K562 (cell line): ENCODE measurements around the gene PLXNA2. TPM values are rescaled to one million over a fixed set of nuclear protein-coding genes. Genes with fewer than 3 reads are reported as not detected.

Experiments used
- BRF1 ChIP-seq: IDR thresholded peaks from 3 replicates; pipeline ENCODE4 v1.6.1; 2011; ENCODE audit warnings: borderline replicate concordance, mild to moderate bottlenecking; ENCODE audit not compliant: insufficient read length; ENCODE audit errors: extremely low read depth
- EP400 ChIP-seq: fragments of 450-650 bp; IDR thresholded peaks from 2 replicates; pipeline ENCODE4 v1.6.1; 2017; ENCODE audit warnings: antibody characterized with exemption, mild to moderate bottlenecking, moderate library complexity
- HDAC3 ChIP-seq: fragments of 450-650 bp; IDR thresholded peaks from 2 replicates; pipeline ENCODE4 v1.6.1; 2018; ENCODE audit warnings: borderline replicate concordance, mild to moderate bottlenecking, moderate library complexity; ENCODE audit not compliant: partially characterized antibody
- IRF2 ChIP-seq: sonication (generic); formaldehyde crosslinking; IDR thresholded peaks from 2 replicates; pipeline ENCODE4 v1.8.1; 2022; ENCODE audit warnings: mild to moderate bottlenecking, missing genetic modification reagents
- MEIS2 ChIP-seq: fragments of 450-650 bp; IDR thresholded peaks from 2 replicates; pipeline ENCODE4 v1.6.1; 2014; ENCODE audit warnings: mild to moderate bottlenecking; ENCODE audit not compliant: partially characterized antibody
- PHF20 ChIP-seq: fragments of 450-650 bp; IDR thresholded peaks from 2 replicates; pipeline ENCODE4 v1.6.1; 2018; ENCODE audit not compliant: partially characterized antibody
- POLR2AphosphoS2 ChIP-seq: IDR thresholded peaks from 2 replicates; pipeline ENCODE4 v1.6.1; 2012; ENCODE audit warnings: low read length, improper control_type of control experiment
- PRMT5 ChIP-seq: sonication (generic); formaldehyde crosslinking; IDR thresholded peaks from 2 replicates; pipeline ENCODE4 v1.5.0; 2020; ENCODE audit warnings: missing genetic modification reagents
- PRPF4 ChIP-seq: fragments of 200-400 bp; formaldehyde crosslinking; IDR thresholded peaks from one replicate; pipeline ENCODE4 v1.6.1; 2017; ENCODE audit warnings: low read length, low read depth, mild to moderate bottlenecking; ENCODE audit not compliant: insufficient read depth, poor library complexity, severe bottlenecking
- RCOR1 ChIP-seq, 2 experiments: IDR thresholded peaks; 2 replicates each; pipeline ENCODE4 v1.6.1; 2012; ENCODE audit warnings: low read depth in 2 of 2, low read length in 2 of 2, borderline replicate concordance in 1 of 2, improper control_type of control experiment in 1 of 2
- RUNX1 ChIP-seq: sonication (generic); IDR thresholded peaks from 2 replicates; pipeline ENCODE4 v1.6.1; 2016; ENCODE audit warnings: antibody characterized with exemption, low read depth
- SAP30 ChIP-seq: fragments of 200-600 bp; sonication (generic); IDR thresholded peaks from 2 replicates; pipeline ENCODE4 v1.6.1; 2012; ENCODE audit warnings: borderline replicate concordance, low read depth, mild to moderate bottlenecking, moderate library complexity, low read length, control low read depth, inconsistent platforms; ENCODE audit not compliant: insufficient read depth, poor library complexity, severe bottlenecking
- ZKSCAN1 ChIP-seq: fragments of 150-350 bp; IDR thresholded peaks from 2 replicates; pipeline ENCODE4 v1.6.1; 2016; ENCODE audit warnings: low read depth, low read length
- ZKSCAN3 ChIP-seq: fragments of 250-450 bp; sonication (Bioruptor Pico); IDR thresholded peaks from 2 replicates; pipeline ENCODE4 v1.4.0; 2020
- ZNF224 ChIP-seq: sonication (generic); formaldehyde crosslinking; IDR thresholded peaks from 2 replicates; pipeline ENCODE4 v1.8.0; 2022; ENCODE audit warnings: mild to moderate bottlenecking, missing genetic modification reagents
- ZNF311 ChIP-seq: fragments of 250-450 bp; sonication (Bioruptor Pico); IDR thresholded peaks from 2 replicates; pipeline ENCODE4 v1.4.0; 2020; ENCODE audit warnings: mild to moderate bottlenecking, moderate library complexity
- polyA plus RNA-seq, 8 experiments: library from polyadenylated mRNA; depleted of rRNA in 4 of 8; stranded (reverse) in 5 of 8; unstranded in 3 of 8; fragments of >200 nt; fragmentation: Nextera tagmentation in 2 of 8; fragmentation: Illumina TruSeq in 1 of 8; extraction: Ambion mirVana in 2 of 8; extraction: Trizol in 1 of 8; gene quantifications; 2 replicates each; pipeline versions ENCODE4 v1.2.1 to v1.2.3, GENCODE V29; 2011 to 2014; ENCODE audit warnings: inconsistent platforms in 1 of 8, missing spikeins in 1 of 8
- total RNA-seq, 7 experiments: library from RNA; depleted of rRNA in 6 of 7; stranded (reverse); fragments of >200 nt in 6 of 7; fragmentation: Illumina TruSeq in 2 of 7; extraction: Trizol in 2 of 7; gene quantifications; 2 replicates each; pipeline versions ENCODE4 v1.2.1 to v1.2.3, GENCODE V29; 2011 to 2021; ENCODE audit warnings: low replicate concordance in 1 of 7
- TF ChIP-seq, protein P1 (sequence below): fragments of 250-450 bp; sonication (Bioruptor Pico); IDR thresholded peaks from 2 replicates; pipeline ENCODE4 v1.8.0; 2021; ENCODE audit warnings: mild to moderate bottlenecking, moderate library complexity
- TF ChIP-seq, protein P2 (sequence below): IDR thresholded peaks from 2 replicates; pipeline ENCODE4 v1.6.1; 2011; ENCODE audit warnings: borderline replicate concordance, low read depth, mild to moderate bottlenecking, moderate library complexity, low read length; ENCODE audit not compliant: insufficient read depth, poor library complexity, severe bottlenecking
- TF ChIP-seq, protein P3 (sequence below): sonication (generic); formaldehyde crosslinking; IDR thresholded peaks from 2 replicates; pipeline ENCODE4 v1.8.1; 2023; ENCODE audit warnings: missing genetic modification reagents, mild to moderate bottlenecking, borderline replicate concordance

Gene PLXNA2
- total and polyA plus RNA-seq, 9 of the 15 experiments (the other 6 are each of a cell fraction or from before 2014, with no cell fraction given): 0.01 to 1.3 (median 0.32) TPM

DNA sequence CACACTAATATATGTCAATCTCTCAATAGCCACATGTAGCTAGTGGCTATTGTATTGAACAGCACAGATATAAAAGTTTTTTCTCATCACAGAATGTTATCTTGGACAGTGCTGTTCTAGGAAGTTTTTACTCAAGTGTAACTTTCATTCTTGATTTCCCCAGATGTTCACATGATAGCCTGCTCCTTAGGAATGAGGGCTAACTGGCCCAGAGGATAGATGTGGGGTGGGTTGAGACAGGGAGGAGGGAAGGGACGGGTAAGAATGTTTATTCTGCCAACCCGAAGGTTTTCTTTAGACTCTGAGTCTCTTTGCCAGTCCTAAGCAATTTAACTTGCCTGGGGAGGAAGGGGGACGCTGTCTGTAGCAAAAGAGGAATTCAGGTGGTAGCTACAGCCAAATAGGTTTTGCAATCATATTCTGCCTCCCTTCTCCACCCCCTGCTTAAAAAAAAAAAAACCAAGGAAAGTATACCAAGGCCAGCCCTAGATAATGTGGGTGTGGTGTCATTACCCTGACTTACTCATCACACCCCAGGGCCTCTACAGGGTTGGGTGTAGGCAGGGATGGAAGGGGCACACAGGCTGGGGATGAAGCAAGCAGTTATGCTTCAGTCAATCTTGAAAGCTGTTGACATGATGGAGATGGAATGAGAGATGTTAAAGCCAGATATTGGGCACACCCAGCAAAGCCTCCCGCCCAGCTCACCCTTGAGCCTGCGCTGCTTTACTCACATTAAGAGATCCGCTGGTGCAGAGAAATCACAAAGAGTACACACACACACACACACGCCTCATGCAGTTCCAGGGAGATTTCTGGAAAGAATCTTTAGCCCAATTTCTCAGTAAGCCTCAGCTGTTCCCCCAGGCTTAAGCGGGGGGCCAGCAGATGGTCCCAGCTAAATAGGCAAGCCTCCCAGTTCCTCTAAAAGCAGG lies 59.9 kb downstream of the PLXNA2 start (continued):
- TF ChIP-seq ZNF311 (CRISPR knock-in tag) (no peak), ZNF224 (CRISPR knock-in tag) (no peak), RCOR1 (IDR thresholded peaks at IDR 0.05; ENCODE audit: borderline replicate concordance in 1 of 2, low read depth in 2 of 2, low read length in 2 of 2) (peak; percentile 78 to 98), MEIS2 (peak; percentile 96), ZKSCAN3 (CRISPR knock-in tag) (no peak), BRF1 (no peak), RUNX1 (no peak), PHF20 (no peak), POLR2AphosphoS2 (no peak), HDAC3 (no peak), PRPF4 (no peak), ZKSCAN1 (0 out of 2 replicates have a peak, but pooled peaks have one; percentile 55), SAP30 (no peak), PRMT5 (CRISPR knock-in tag) (no peak), IRF2 (CRISPR knock-in tag) (no peak), EP400 (no peak)
- TF ChIP-seq, protein P1, sequence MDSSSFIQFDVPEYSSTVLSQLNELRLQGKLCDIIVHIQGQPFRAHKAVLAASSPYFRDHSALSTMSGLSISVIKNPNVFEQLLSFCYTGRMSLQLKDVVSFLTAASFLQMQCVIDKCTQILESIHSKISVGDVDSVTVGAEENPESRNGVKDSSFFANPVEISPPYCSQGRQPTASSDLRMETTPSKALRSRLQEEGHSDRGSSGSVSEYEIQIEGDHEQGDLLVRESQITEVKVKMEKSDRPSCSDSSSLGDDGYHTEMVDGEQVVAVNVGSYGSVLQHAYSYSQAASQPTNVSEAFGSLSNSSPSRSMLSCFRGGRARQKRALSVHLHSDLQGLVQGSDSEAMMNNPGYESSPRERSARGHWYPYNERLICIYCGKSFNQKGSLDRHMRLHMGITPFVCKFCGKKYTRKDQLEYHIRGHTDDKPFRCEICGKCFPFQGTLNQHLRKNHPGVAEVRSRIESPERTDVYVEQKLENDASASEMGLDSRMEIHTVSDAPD (CRISPR knock-in tag): no peak
- TF ChIP-seq, protein P2, sequence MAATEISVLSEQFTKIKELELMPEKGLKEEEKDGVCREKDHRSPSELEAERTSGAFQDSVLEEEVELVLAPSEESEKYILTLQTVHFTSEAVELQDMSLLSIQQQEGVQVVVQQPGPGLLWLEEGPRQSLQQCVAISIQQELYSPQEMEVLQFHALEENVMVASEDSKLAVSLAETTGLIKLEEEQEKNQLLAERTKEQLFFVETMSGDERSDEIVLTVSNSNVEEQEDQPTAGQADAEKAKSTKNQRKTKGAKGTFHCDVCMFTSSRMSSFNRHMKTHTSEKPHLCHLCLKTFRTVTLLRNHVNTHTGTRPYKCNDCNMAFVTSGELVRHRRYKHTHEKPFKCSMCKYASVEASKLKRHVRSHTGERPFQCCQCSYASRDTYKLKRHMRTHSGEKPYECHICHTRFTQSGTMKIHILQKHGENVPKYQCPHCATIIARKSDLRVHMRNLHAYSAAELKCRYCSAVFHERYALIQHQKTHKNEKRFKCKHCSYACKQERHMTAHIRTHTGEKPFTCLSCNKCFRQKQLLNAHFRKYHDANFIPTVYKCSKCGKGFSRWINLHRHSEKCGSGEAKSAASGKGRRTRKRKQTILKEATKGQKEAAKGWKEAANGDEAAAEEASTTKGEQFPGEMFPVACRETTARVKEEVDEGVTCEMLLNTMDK: no peak
- TF ChIP-seq, protein P3, sequence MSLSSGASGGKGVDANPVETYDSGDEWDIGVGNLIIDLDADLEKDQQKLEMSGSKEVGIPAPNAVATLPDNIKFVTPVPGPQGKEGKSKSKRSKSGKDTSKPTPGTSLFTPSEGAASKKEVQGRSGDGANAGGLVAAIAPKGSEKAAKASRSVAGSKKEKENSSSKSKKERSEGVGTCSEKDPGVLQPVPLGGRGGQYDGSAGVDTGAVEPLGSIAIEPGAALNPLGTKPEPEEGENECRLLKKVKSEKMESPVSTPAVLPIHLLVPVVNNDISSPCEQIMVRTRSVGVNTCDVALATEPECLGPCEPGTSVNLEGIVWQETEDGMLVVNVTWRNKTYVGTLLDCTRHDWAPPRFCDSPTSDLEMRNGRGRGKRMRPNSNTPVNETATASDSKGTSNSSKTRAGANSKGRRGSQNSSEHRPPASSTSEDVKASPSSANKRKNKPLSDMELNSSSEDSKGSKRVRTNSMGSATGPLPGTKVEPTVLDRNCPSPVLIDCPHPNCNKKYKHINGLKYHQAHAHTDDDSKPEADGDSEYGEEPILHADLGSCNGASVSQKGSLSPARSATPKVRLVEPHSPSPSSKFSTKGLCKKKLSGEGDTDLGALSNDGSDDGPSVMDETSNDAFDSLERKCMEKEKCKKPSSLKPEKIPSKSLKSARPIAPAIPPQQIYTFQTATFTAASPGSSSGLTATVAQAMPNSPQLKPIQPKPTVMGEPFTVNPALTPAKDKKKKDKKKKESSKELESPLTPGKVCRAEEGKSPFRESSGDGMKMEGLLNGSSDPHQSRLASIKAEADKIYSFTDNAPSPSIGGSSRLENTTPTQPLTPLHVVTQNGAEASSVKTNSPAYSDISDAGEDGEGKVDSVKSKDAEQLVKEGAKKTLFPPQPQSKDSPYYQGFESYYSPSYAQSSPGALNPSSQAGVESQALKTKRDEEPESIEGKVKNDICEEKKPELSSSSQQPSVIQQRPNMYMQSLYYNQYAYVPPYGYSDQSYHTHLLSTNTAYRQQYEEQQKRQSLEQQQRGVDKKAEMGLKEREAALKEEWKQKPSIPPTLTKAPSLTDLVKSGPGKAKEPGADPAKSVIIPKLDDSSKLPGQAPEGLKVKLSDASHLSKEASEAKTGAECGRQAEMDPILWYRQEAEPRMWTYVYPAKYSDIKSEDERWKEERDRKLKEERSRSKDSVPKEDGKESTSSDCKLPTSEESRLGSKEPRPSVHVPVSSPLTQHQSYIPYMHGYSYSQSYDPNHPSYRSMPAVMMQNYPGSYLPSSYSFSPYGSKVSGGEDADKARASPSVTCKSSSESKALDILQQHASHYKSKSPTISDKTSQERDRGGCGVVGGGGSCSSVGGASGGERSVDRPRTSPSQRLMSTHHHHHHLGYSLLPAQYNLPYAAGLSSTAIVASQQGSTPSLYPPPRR (CRISPR knock-in tag): no peak
